H1 (cell line): ENCODE results near the gene CCDC183.

Source experiments
- CREB1 ChIP-seq: IDR thresholded peaks from 2 replicates; pipeline ENCODE4 v1.6.1; 2012; ENCODE audit warnings: inconsistent platforms
- GABPA ChIP-seq: IDR thresholded peaks from 2 replicates; pipeline ENCODE4 v1.6.1; 2011; ENCODE audit warnings: mild to moderate bottlenecking, low read length, moderate library complexity, borderline replicate concordance; ENCODE audit not compliant: insufficient read depth
- JUN ChIP-seq: IDR thresholded peaks from 2 replicates; pipeline ENCODE4 v1.6.1; 2011; ENCODE audit warnings: low read depth, mild to moderate bottlenecking, improper control_type of control experiment, low read length
- POLR2AphosphoS5 ChIP-seq: IDR thresholded peaks from 2 replicates; pipeline ENCODE4 v1.6.1; 2011; ENCODE audit warnings: low read depth, low read length
- RAD21 ChIP-seq, 2 experiments: IDR thresholded peaks in 1 of 2; conservative IDR thresholded peaks in 1 of 2; 2 replicates each; pipeline ENCODE4 v1.6.1; 2011; ENCODE audit warnings: low read depth in 2 of 2, low read length in 2 of 2, improper control_type of control experiment in 1 of 2, inconsistent platforms in 1 of 2, mild to moderate bottlenecking in 1 of 2, moderate library complexity in 1 of 2
- TAF1 ChIP-seq: IDR thresholded peaks from 2 replicates; pipeline ENCODE4 v1.6.1; 2011; ENCODE audit warnings: mild to moderate bottlenecking, low read depth, low read length
- TCF12 ChIP-seq: IDR thresholded peaks from 2 replicates; pipeline ENCODE4 v1.6.1; 2011; ENCODE audit warnings: low read depth, mild to moderate bottlenecking, low read length
- TEAD4 ChIP-seq: IDR thresholded peaks from 2 replicates; pipeline ENCODE4 v1.6.1; 2012; ENCODE audit warnings: low read depth, low read length, inconsistent platforms, mixed read lengths
- TF ChIP-seq, protein P1 (sequence below), 3 experiments: IDR thresholded peaks; 1 replicate in 2 of 3; 2 replicates in 1 of 3; pipeline versions ENCODE4 v1.5.1 to v1.6.1; 2011; ENCODE audit warnings: low read length in 3 of 3, mild to moderate bottlenecking in 3 of 3, inconsistent platforms in 2 of 3, low read depth in 1 of 3, moderate library complexity in 1 of 3; ENCODE audit not compliant: insufficient read depth in 1 of 3; ENCODE audit errors: control extremely low read depth in 1 of 3

DNA sequence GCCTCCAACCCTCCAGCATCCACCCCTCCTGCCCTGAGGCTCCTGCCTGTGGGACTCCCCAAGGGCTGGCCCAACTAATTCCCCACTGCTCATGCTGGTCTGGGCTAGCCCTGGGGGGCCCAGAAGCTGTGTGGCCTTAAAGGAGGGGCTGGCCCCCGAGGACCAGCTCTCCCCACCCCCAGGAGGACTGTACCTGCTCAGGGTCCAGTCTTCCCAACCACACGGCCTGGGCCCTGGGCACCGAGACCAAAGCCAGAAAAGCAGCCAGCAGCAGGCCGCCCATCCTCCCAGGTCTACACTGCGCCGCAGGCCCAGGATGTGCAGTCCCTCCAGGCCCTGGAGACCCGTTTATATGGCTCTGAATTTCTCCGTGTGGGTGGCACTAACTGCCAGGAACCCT lies 47.9 kb upstream of the CCDC183 start, which contains the start of gene LCN6:
- TF ChIP-seq, protein P1, sequence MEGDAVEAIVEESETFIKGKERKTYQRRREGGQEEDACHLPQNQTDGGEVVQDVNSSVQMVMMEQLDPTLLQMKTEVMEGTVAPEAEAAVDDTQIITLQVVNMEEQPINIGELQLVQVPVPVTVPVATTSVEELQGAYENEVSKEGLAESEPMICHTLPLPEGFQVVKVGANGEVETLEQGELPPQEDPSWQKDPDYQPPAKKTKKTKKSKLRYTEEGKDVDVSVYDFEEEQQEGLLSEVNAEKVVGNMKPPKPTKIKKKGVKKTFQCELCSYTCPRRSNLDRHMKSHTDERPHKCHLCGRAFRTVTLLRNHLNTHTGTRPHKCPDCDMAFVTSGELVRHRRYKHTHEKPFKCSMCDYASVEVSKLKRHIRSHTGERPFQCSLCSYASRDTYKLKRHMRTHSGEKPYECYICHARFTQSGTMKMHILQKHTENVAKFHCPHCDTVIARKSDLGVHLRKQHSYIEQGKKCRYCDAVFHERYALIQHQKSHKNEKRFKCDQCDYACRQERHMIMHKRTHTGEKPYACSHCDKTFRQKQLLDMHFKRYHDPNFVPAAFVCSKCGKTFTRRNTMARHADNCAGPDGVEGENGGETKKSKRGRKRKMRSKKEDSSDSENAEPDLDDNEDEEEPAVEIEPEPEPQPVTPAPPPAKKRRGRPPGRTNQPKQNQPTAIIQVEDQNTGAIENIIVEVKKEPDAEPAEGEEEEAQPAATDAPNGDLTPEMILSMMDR (IDR thresholded peaks at IDR 0.05; ENCODE audit: control extremely low read depth in 1 of 3, insufficient read depth in 1 of 3, low read depth in 1 of 3, low read length in 3 of 3): no peak
- TF ChIP-seq CREB1 (no peak), TCF12 (no peak), RAD21 (IDR thresholded peaks at IDR 0.05 in 1 of 2, conservative IDR thresholded peaks at IDR 0.05 in 1 of 2; ENCODE audit: low read depth in 2 of 2, low read length in 2 of 2) (no peak), TEAD4 (no peak), POLR2AphosphoS5 (no peak), GABPA (no peak), TAF1 (no peak), JUN (no peak)
